Activated CD4-positive, alpha-beta T cell treated with anti-CD3 and anti-CD28 coated beads, Interleukin-2, amount 50 U/mL, for 48 hours (primary cell): ENCODE measurements around the gene NDE1.
A peak's percentile ranks its signal among the peaks of the same experiment; 100 is the strongest.
"Not testable (repeated sequence)": the region's sequence is repeated elsewhere in the genome, so short reads cannot be mapped to it uniquely, and the experiment has no call there.

ENCODE experiments used
- DNase-seq, 2 experiments: peaks; one replicate each; pipeline ENCODE4 v3.0.0-alpha.2; 2020

NDE1 gene

DNA sequence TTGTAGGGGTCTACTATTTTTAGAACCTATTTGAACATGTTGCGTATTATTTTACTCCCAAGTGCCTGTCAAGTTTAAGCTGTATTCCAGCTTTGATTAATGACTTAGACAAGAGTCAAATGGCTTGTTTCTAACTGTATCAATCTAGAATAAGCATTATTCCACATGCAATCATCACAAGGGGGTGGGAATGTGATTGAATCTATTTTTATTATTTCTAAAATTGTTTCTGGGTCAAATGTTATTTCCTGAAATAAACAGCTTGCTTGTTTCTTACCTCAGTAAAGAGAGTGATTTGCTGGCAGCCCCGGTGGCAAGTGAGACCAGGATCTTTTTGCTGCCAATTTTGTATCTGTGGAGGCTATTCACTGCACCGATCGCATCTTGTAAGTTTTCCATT, 28.6 kb upstream of the NDE1 start:
- DNase-seq, result no peak

DNA sequence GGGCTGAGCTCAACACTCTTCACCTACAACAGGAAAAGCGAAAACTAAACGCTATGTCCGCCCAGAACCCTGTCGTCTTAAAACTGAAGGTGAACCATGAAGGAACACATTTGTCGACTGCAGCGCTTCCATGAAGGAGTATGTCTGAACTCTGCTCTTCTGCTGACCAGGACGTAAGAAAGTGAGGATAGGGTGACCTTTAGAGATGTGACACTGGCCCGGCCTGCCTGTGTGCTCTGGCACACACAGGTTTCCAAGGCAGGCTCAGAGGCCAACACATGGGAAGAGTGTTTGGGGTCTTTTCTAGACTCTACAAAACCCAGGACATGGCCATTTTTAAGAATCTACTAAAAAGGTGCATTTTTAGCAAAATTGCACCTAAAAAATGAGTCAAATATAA, 28.2 kb upstream of the NDE1 start:
- no peak for DNase-seq

DNA sequence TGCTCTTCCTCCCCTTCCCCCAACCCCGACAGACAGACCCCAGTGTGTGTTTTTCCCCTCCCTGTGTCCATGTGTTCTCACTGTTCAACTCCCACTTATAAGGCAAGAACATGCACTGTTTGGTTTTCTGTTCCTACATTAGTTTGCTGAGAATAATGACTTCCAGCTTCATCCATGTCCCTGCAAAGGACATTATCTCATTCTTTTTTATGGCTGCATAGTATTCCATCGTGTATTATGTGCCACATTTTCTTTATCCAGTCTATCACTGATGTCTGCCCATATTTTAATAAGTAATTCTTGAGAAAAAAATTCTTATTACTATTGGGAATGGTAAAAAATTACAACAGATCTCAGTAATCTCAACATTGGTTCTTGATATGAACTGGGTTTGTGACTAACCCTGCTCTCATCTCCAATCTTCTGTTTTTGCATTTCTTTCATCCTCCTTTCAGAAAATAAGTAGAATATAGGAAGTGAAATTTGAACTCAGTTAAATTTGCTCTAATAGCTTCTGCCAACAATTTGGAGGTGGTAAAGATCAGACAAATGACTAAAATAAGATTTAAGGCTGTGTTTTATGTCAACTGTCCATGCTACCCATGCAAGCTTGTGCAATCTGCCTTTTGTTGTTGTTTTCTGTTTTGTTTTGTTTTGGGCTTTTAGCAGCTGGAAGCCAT, 18.2 kb upstream of the NDE1 start:
- DNase-seq, result no peak

GRCh38 chr16:15635926-15636325, 14.1 kb upstream of the NDE1 start:
- no peak for DNase-seq

GRCh38 chr16:15636392-15636873, 13.6 kb upstream of the NDE1 start:
- DNase-seq, result no peak

GRCh38 chr16:15639061-15639568, 10.9 kb upstream of the NDE1 start:
- peak; percentile 32 to 46 for DNase-seq

GRCh38 chr16:15640966-15641365, 9.1 kb upstream of the NDE1 start:
- DNase-seq, result no peak

GRCh38 chr16:15641753-15642556, 8.1 kb upstream of the NDE1 start:
- DNase-seq, result no peak

DNA sequence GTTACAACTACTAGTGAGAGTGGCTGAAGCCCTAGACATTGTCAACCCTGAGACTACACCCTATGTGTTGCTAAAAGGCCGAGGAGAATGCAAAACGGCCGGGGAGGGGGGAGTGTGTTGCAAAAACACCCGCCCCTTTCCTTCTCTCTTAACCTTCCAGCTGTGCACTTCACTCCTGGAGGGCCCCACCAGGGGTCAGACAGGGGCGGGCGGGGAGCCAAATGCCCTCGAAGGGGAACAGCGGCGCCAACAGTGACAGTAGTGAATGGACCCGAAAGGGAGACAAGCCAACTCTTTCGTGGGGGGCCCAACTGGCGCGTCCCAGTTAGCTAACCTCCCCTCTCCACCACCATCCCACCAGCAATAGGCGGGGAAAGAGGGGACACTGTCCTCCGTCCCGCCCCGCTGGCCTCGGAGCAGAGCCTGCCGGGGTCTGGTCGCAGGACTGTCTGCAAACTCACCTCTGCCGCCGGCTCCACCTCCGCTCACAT, 7.4 kb upstream of the NDE1 start:
- peak; percentile 80 to 84 for DNase-seq

DNA sequence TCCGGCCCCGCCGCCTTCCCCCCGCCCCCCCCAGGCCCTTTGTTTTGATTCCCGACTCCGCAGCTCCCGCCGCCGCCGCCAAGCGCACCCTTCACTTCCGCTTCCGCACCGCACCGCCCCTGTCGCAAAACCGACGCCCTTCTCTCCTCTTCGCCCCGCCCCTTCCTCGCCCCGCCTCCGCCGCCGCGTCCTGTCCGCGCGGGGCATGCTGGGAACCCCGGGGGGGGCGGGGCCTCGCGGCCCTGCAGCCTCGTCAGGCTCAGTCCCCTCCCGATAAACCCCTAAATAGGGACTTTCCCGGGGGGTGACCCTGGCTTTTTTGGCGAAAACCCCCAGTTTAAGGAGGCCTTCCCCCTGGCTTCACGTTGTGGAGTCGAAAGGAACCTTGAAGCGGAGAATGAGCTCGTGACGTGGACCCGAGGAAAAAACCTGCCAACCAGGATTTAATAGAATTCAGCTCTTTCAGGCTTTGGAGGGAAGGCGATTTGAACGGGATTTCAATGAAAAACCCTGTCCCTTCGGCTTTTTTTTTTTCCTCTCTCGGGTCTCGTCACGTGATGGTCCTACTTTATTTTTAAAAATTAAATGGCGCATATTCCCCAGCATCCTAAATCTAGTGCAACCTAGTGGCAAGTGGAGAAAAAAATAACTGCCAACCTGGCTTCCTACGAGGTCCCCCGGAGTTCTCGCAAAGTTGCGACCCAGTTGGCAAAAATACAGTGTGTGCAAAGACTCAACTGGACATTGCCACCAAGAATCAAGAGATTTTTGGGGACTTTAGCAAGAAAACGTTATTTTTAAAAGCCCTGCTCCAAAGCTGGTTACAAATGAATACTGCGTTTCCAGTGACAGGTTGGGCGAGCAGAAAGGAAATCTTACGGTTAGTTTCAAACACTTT, 6.7 kb upstream of the NDE1 start, which contains the start of gene MARF1:
Gene MARF1, minus strand, starts transcription at position 107 of the 898 bp plus-strand sequence. CDS start 3,921 bp downstream, outside the sequence.
- DNase-seq, result peak; percentile 100

DNA sequence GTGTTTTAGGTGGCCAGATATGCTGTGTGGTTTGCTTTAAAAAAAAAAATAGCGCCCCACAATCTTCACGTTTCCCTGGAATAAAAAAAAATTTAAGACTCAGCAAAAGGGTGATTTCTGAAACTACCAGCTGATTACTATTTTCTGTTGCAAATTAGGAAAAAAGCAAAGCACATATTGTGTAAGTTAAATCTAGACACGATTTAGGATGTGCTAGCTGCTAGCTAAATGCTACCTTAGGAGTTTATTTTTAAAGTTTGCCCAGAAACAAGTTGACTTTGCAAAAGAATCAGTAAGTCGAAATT, 6.1 kb upstream of the NDE1 start:
- no peak for DNase-seq

GRCh38 chr16:15644267-15644961, 5.6 kb upstream of the NDE1 start:
- DNase-seq, result no peak

DNA sequence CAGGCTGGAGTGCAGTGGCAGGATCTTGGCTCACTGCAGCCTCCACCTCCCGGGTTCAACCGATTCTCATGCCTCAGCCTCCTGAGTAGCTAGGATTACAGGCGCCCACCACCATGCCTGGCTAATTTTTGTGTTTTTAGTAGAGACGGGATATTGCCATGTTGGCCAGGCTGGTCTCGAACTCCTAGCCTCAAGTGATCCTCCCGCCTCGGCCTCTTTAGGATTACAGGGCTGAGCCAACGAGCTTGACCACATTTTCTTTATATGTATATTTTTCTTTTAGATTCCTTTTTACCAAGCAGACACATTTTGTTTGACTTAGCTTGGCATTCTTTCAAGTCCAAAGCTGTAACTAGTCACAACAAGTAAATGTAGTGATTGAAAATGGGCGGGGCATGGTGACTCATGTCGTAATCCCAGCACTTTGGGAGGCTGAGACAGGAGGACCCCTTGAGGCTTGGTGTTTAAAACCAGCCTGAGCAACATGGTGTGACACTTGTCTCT, 5.0 kb upstream of the NDE1 start:
- peak; percentile 15 to 46 for DNase-seq

DNA sequence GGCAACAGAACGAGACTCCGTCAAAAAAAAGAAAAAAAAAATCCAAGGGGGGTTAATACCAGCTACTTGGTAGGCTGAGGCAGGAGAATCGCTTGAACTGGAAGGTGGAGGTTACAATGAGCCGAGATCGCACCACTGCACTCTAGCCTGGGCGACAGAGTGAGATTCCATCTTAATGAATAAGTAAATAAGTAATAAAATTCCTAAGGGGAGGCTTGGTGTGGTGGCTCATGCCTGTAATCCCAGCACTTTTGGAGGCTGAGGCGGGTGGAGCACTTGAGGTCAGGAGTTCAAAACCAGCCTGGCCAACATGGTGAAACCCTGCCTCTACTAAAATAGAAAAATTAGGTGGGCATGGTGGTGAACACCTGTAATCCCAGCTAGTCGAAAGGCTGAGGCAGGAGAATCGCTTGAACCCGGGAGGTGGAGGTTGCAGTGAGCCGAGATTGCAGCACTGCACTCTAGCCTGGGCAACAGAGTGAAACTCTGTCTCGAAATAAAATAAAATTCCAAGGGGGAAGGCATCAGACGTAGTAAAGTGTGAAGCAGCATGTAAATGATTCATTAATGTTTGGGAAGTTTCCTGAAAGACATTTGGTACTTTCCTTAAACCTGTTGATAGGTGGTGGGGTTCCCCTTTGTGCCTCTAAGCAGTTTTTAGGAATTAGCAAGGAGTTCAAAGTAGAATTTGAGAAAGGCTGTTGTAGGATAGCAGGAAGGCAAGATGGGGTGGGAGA, 3.3 kb upstream of the NDE1 start:
- not testable (repeated sequence) for DNase-seq

- no peak for DNase-seq
Observed at GRCh38 chr16:15647294-15648014, 2.6 kb upstream of the NDE1 start.

- no peak for DNase-seq
Observed at GRCh38 chr16:15648135-15648730, 1.8 kb upstream of the NDE1 start.

DNA sequence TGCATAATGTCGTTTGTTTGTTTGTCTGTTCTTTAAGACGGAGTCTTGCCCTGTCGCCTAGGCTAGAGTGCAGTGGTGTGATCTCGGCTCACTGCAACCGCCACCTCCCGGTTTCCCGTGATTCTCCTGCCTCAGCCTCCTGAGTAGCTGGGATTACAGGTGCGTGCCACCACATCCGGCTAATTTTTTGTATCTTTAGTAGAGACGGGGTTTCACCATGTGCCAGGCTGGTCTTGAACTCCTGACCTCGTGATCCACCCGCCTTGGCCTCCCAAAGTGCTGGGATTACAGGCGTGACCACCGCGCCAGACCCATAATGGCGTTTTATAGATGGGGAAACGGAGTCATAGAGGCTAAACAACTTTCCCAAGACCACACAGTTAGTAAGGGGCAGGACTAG, 734 bp upstream of the NDE1 start:
- not testable (repeated sequence) for DNase-seq

GRCh38 chr16:15649727-15650018, 372 bp upstream of the NDE1 start:
- DNase-seq, result no peak

- DNase-seq, result peak; percentile 56 to 66
Observed at GRCh38 chr16:15650698-15651171, 690 bp downstream of the NDE1 start.
